Muscle of back (tissue), 13 donors: Measurements from ENCODE around the gene CD52. TPM values are rescaled to one million over a fixed set of nuclear protein-coding genes. Genes with fewer than 3 reads are reported as not detected.

Experiments used
- DNase-seq, 3 donors: peaks; one replicate each; pipeline versions ENCODE4 v3.0.0 to v3.0.0-alpha.2; 2013
- long read RNA-seq, 9 donors: transcript quantifications; one replicate each; lab custom pipeline, GENCODE V29; 2026
- polyA plus RNA-seq, 10 donors: library from polyadenylated mRNA; unstranded; fragments of 120-200 nt; gene quantifications; one replicate each; pipeline ENCODE4 v1.2.1, GENCODE V29; 2013; ENCODE audit not compliant: insufficient read length in 10 of 10

The CD52 gene
- polyA plus RNA-seq = 10 to 100 TPM in 2 of 10 donors, 1 to 10 TPM in 6, under 1 TPM in 2; 0.66 to 43.2 (median 2.4) TPM
- long read RNA-seq, donor 1, partial matches to known transcripts = 0 of 2 reads
- long read RNA-seq, donor 1, other reads (novel, unspliced or antisense) = 0 of 2 reads
- long read RNA-seq, donor 2, partial matches to known transcripts = 0 of 3 reads
- long read RNA-seq, donor 2, other reads (novel, unspliced or antisense) = 0 of 3 reads
- long read RNA-seq, donor 3 = 0 reads
- long read RNA-seq, donor 4, partial matches to known transcripts = 0 of 1 reads
- long read RNA-seq, donor 4, other reads (novel, unspliced or antisense) = 0 of 1 reads
- long read RNA-seq, donor 5, partial matches to known transcripts = 0 of 4 reads
- long read RNA-seq, donor 5, other reads (novel, unspliced or antisense) = 0 of 4 reads
- long read RNA-seq, donor 6, partial matches to known transcripts = 0 of 4 reads
- long read RNA-seq, donor 6, other reads (novel, unspliced or antisense) = 0 of 4 reads
- long read RNA-seq, donor 7 = 0 reads
- long read RNA-seq, donor 8 = 0 reads
- long read RNA-seq, donor 9 = 0 reads

GRCh38 chr1:26317612-26318337 is at the start of gene CD52:
TSS of gene CD52 (plus strand) at chr1:26317958. CDS start at chr1:26318018, 60 bp downstream.
- no peak for DNase-seq

GRCh38 chr1:26268290-26269197 is 49.2 kb upstream of the CD52 start:
- no peak for DNase-seq

GRCh38 chr1:26269198-26269550 is 48.6 kb upstream of the CD52 start:
- no peak for DNase-seq

GRCh38 chr1:26274801-26275425 is 42.8 kb upstream of the CD52 start:
- DNase-seq = no peak

GRCh38 chr1:26275580-26276431 is 42.0 kb upstream of the CD52 start:
- DNase-seq = peak; percentile 84 to 92 (median 87)

GRCh38 chr1:26276432-26276838 is 41.3 kb upstream of the CD52 start:
- DNase-seq = no peak

GRCh38 chr1:26277261-26277661 is 40.5 kb upstream of the CD52 start:
- DNase-seq = no peak

- DNase-seq = no peak
Measured at GRCh38 chr1:26277719-26278118, 40.0 kb upstream of the CD52 start.

GRCh38 chr1:26278303-26278702 is 39.5 kb upstream of the CD52 start:
- DNase-seq = no peak

- peak in 1 of 3 donors; percentile 49 for DNase-seq
Measured at GRCh38 chr1:26278724-26279455, 38.9 kb upstream of the CD52 start.

GRCh38 chr1:26279456-26280332 is 38.1 kb upstream of the CD52 start, which contains the start of gene SH3BGRL3:
TSS of gene SH3BGRL3 (plus strand) at chr1:26280086. CDS start at chr1:26280156, 70 bp downstream.
- DNase-seq = peak; percentile 80 to 96 (median 90)

GRCh38 chr1:26280333-26281042 is 37.3 kb upstream of the CD52 start:
- DNase-seq = peak in 1 of 3 donors; percentile 44

GRCh38 chr1:26281091-26281958 is 36.4 kb upstream of the CD52 start:
- DNase-seq = no peak

GRCh38 chr1:26281971-26282370 is 35.8 kb upstream of the CD52 start:
- DNase-seq = peak in 2 of 3 donors; percentile 35 to 73

- DNase-seq = no peak
Measured at GRCh38 chr1:26282401-26282918, 35.3 kb upstream of the CD52 start.

GRCh38 chr1:26283279-26283853 is 34.4 kb upstream of the CD52 start:
- DNase-seq = no peak
